GM20431 (cell line): ENCODE measurements around the gene TBL1X.

Experiments
- in situ Hi-C: fragments of 300-500 bp; cut with MseI, MboI; formaldehyde crosslinking; loops from one replicate; pipeline ENCODE4 v1.15.0; 2020; ENCODE audit warnings: low sequenced_read_pairs; ENCODE audit not compliant: unreplicated experiment

TBL1X gene

DNA sequence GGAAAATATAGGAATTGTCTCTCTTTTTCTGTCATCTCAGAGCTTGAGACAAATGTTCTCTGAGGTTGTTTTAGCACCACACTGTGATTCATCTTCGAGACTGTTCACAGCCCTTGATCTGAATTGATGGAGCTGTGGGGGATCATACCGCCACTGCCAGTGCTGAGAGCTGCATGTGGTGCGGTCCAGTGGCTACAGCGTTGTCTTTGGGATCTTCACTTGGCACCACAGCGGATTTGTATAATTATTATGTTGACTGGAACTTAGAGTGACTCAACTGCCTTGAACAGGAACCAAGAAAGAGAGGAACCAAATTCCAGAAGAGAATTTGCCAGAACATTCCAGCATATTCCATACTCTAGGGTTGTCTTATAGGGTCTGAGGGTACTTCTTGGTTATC lies 29.1 kb downstream of the TBL1X start:
- in situ Hi-C loops: no loop called here

- in situ Hi-C loops: no loop called here
These were observed 29.9 kb downstream of the TBL1X start for GRCh38 chrX:9494771-9495170.

GRCh38 chrX:9495496-9495895 lies 30.6 kb downstream of the TBL1X start:
- in situ Hi-C loops: no loop called here

- in situ Hi-C loops: no loop called here
These were observed 33.4 kb downstream of the TBL1X start for GRCh38 chrX:9498236-9498635.

DNA sequence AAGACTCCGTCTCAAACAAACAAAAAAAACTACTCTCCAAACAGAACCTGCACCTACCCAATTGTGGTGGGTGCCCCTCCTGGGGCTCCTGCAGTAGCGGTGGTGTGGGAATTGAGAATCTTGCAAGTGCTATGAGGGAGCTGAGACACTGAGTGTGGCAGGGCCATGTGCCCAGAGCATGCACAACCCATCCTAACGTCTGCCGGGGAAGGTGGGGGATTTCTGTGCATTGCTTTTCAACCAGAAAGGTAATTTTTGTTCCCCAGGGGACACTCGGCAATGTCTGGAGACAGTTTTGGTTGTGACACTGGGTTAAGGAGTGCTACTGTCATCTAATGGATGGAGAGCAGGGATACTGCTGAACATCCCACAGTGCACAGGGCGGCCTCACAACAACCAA lies 35.7 kb downstream of the TBL1X start:
- in situ Hi-C loops: no loop called here

GRCh38 chrX:9501362-9501761 lies 36.5 kb downstream of the TBL1X start:
- in situ Hi-C loops: no loop called here

DNA sequence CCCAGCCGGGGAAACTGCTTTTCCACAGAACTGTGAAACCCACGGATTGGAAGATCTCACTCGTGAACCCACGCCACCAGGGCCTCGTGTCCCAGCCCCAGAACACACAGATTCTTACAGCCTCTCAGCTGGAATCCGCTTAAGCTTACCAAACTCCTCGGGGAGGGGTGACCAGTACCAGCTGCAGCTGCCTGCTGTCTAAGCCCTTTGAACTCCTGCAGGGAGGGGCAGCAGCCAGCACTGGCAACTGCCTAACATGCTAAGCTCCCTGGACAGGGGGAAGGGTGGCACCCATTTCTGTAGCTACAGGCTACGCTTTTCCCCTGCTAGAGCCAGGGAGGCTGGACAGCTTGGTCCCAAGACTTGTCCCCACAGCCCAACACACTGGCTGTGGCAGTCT lies 38.4 kb downstream of the TBL1X start:
- in situ Hi-C loops: no loop called here

DNA sequence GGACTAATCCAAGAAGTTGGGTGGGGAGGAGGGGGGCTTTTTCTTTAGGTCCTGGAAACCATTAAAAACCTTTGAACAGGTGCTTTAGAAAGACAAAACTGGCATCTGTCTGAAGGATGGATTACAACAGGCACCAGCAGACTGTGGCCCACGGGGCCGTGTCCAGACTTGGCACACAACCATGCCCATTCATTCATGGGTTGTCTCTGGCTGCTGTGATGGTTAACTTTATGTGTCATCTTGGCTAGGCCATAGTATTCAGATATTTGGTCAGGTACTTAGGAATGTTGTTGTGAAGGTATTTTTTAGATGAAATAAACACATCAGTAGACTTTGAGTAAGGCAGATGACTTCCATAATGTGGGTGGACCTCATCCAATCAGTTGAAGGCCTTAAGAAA lies 45.5 kb downstream of the TBL1X start:
- in situ Hi-C loops: no loop called here

- in situ Hi-C loops: no loop called here
These were observed 46.1 kb downstream of the TBL1X start for GRCh38 chrX:9510980-9511379.

- in situ Hi-C loops: no loop called here
These were observed 50.6 kb downstream of the TBL1X start for GRCh38 chrX:9515489-9515888.

DNA sequence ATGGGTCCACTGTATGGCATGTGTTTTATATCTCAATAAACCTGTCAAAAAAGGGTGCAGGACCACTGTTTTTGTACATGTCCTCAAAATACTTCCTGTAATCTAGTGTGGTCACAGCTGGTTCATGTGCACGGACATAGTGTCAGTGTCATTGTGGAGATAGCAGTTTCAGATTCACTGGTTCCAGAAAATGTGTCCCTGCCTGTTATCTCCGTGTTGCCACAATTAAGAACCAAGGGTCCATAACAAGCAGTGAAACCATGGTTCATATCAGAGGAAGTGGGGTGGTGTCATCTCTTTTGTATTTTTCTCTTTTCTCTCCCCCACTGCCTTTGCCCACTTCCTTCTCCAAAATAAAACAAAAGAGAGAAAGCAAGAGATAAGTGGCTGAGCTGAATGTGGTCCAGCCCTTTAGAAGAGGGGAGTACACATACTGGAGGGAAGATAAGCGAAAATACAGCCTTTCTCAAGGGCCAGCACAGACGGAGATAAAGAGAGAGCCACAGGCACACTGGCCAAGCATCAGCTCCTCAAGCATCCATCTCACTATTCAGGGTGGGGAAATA lies 51.2 kb downstream of the TBL1X start:
- in situ Hi-C loops: no loop called here

DNA sequence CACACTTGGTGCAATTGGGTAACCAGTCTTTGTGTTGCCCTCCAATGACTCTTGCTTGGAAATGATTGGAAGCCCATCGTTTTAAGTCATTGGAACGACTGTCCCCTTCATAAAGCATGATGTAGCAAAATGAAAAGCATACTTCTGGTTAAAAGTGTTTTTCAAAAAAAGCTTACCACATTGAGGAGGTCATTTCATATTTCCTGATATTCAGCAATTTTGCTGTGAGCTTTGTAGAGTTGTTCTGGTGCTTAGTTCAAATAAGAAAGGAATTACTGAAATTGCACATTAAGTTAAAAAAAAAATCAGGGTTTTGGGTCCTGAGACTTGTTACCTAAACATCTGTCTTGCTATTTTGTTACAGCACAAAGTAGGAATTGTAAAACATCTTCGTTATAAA lies 51.8 kb downstream of the TBL1X start:
- in situ Hi-C loops: no loop called here

DNA sequence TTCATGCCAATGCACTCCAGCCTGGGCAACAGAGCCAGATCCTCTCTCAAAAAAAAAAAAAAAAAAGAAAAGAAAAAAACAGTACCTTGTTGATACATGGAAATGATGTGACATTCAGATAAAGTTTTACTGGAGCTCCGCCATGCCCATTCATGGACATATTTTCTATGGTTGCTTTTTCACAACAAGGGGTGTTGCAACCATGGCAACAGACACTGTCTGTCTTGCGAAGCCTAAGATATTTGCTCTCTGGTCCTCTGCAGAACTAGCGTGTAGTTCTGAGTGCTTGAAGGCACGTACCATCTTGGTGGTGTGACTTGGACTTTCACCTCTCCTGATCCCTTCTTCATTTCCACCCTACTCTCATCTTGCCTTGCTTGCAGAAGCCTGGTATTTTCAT lies 53.2 kb downstream of the TBL1X start:
- in situ Hi-C loops: no loop called here

DNA sequence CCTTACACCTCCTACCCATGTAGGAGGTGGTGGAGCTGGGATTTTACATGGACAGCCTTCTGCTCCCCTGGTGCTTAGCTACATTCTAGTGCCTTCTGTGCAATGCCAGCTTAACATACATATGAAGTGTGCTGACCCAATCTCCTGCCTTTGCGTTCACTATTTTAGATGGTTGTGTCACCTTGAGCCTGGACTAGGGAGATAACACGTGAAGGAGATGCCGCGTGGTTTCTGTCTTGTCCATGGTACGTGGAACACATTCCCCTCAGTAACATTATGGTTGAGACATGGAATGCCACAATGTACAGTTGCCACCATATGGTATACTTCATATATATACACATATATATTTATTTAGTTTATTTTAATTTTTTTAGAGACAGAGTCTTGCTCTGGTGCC lies 54.0 kb downstream of the TBL1X start:
- in situ Hi-C loops: no loop called here

- in situ Hi-C loops: no loop called here
These were observed 54.8 kb downstream of the TBL1X start for GRCh38 chrX:9519546-9520216.

DNA sequence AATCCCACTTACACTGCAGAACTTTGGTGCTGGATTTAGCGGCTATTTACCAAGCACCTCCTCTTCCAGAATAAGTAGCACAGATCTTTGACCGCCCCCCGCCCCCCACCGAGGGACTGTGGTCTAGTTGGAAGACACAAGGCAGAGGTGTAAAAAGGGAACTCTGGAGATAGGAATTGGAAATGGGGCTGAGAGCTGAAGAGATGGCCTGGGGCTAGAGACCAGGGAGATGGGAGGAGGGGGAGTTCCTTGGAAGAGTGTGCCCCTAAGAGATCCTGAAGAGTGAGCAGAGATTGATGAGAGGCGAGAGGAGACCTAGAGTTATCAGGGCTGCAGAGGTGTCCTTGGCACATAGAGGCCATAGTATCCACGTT lies 55.3 kb downstream of the TBL1X start:
- in situ Hi-C loops: no loop called here

GRCh38 chrX:9522378-9523155 lies 57.7 kb downstream of the TBL1X start:
- in situ Hi-C loops: no loop called here

GRCh38 chrX:9525511-9526248 lies 60.8 kb downstream of the TBL1X start:
- in situ Hi-C loops: no loop called here

DNA sequence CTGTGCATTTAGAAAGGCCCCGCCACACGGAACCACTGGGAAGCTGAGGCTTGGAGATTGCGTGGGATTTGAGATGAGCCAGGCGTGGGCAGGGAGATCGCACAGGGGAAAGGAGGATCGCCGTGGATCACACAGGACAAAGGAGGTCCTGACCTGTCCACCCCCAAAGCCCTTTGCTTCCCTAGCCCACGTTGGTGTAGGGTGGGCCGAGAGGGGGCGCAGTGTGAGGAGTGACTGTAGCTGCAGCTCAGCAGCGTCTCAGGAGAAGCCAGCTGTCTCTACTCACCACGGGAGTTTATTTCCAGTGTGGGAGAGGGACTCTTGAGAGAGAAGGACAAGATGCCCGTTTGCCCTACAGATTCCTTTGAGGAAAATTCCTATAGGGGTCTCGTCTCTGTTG lies 62.1 kb downstream of the TBL1X start:
- in situ Hi-C loops: no loop called here

DNA sequence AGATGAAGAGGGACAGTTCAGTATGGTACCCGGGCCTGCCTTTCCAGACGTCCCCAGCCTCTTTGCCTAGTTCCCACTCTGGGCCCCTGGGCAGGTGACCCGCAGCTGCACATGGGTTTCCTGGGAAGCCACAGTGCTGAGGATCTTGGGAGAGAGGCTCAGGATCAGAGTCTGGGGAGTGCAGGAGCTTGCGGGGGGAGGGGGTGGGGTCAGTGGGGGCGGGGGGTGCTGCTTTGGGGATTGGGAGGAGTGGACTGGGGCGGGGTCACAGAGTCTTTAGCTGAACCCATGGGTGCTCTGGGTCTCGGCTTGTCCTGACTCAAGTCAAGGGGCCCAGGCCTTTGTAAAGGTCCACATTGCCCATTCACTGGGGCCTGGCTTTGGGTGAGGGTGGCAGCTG lies 63.6 kb downstream of the TBL1X start:
- in situ Hi-C loops: no loop called here

- in situ Hi-C loops: no loop called here
These were observed 64.4 kb downstream of the TBL1X start for GRCh38 chrX:9529223-9529622.
